ENCODE results near the gene NUDT4B. TPM values are rescaled to one million over a fixed set of nuclear protein-coding genes. Genes with fewer than 3 reads are reported as not detected.

NUDT4B gene
- total RNA-seq = 9.4 TPM

DNA sequence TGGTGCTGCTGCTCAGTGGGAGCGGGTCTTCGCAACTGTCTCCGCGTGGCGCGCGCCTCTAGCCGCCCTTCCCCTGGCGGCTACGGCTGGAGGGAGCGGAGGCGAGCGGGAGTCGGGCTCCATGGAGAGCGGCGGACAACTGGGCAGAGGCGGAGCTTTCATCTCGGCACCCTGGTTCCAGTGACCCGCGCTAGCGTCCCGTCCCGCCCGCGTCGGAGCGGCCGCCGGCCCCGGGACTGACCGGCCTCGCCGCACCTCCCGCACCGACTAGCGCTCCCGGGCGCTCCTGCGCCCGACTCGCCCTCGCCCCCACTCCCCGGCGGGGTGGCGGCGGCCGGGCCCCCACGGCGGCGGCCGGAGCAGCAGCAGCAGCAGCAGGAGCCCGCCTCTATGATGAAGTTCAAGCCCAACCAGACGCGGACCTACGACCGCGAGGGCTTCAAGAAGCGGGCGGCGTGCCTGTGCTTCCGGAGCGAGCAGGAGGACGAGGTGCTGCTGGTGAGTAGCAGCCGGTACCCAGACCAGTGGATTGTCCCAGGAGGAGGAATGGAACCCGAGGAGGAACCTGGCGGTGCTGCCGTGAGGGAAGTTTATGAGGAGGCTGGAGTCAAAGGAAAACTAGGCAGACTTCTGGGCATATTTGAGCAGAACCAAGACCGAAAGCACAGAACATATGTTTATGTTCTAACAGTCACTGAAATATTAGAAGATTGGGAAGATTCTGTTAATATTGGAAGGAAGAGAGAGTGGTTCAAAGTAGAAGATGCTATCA lies at the start of gene NUDT4B:
NUDT4B (plus strand) TSS at position 212 of the 772 bp plus-strand sequence; CDS start at position 391, 179 bp downstream.

Small RNA genes within 50 kb of the gene (small RNA-seq; reads per million reads assigned to genes)
- not detected for gene RNU6-1171P (ENCODE audit: low replicate concordance)

Other genes with a start within 250 kb of the NUDT4B start
- gene NBPF14, start 152.8 kb upstream of the NUDT4B start, total RNA-seq = 72.7 TPM
- gene PDE4DIP, start 95.7 kb downstream of the NUDT4B start, total RNA-seq = 370 TPM

Data from metanephros (tissue), 2 donors.